GM12874 (cell line): ENCODE data around the gene KLHL2.

Experiments
- CTCF ChIP-seq: IDR thresholded peaks from 2 replicates; pipeline ENCODE4 v1.5.1; 2011; ENCODE audit warnings: low read depth, mild to moderate bottlenecking, control low read depth, low read length, moderate library complexity; ENCODE audit not compliant: insufficient read depth

The KLHL2 gene

GRCh38 chr4:165234766-165235165 lies 27.4 kb downstream of the KLHL2 start:
- TF ChIP-seq CTCF, result no peak

GRCh38 chr4:165248102-165248501 lies 40.7 kb downstream of the KLHL2 start:
- TF ChIP-seq CTCF, result no peak

- TF ChIP-seq CTCF, result no peak
Measured at GRCh38 chr4:165288226-165288625, 80.9 kb downstream of the KLHL2 start.

GRCh38 chr4:165288639-165289422 lies 81.5 kb downstream of the KLHL2 start:
- TF ChIP-seq CTCF, result no peak

GRCh38 chr4:165289423-165289785 lies 82.0 kb downstream of the KLHL2 start:
- no peak for TF ChIP-seq CTCF

- no peak for TF ChIP-seq CTCF
Measured at GRCh38 chr4:165293061-165293460, 85.7 kb downstream of the KLHL2 start.

- TF ChIP-seq CTCF, result no peak
Measured at GRCh38 chr4:165293927-165294649, 86.7 kb downstream of the KLHL2 start.
